ENCODE results near the gene MYO5C. TPM values are rescaled to one million over a fixed set of nuclear protein-coding genes. Genes with fewer than 3 reads are reported as not detected.
A peak's percentile ranks its signal among the peaks of the same experiment; 100 is the strongest.

The MYO5C gene
- total and polyA plus RNA-seq, 2 of the 4 experiments (the other 2 are of a cell fraction), result under 0.01 to 0.03 TPM

DNA sequence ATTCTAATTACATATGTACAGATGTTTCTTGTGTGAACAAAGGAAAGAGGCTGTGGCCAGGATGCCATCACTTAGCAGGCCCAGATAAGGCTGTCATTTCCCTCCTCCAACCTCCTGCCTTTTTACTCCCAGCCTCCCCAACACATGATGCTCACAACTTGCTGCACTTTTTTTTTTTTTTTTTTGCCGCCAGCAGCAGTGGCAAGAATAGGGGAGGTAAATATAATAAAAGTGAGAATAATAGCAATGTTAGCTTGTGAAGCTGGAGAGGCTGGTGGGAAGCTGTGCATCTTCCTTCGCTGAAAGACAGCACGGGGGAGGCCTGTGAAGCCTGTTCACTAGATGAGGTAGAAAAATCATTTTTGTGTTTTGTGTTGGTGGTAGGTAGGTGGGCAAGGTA, 42.5 kb upstream of the MYO5C start:
- Histone ChIP-seq H3K14ac (replicated peaks; ENCODE audit: low read depth, low read length) (0 out of 2 replicates have a peak overlapping the region, but pooled peaks have one; percentile 48), H3K56ac (ENCODE audit: extremely low read depth, insufficient read depth, low read length) (no peak overlapping the region), H4K8ac (ENCODE audit: low read depth in 2 of 2, low read length in 2 of 2) (no peak overlapping the region), H2BK5ac (ENCODE audit: low read depth, low read length, poor library complexity, severe bottlenecking) (no peak overlapping the region), H4K91ac (ENCODE audit: insufficient read depth, low read depth, low read length) (no peak overlapping the region), H3K79me1 (ENCODE audit: low read depth in 1 of 2, low read length in 2 of 2) (no peaks in the 10 kb centered on the region), H2AK9ac (replicated peaks; ENCODE audit: low read depth, low read length, poor library complexity) (no peak overlapping the region), H4K20me1 (ENCODE audit: insufficient read depth, low read length) (no peaks in the 10 kb centered on the region; the same call in 1 of the 2 replicates), H3K27me3 (ENCODE audit: control insufficient read depth, insufficient read depth, low read length) (no peaks in the 10 kb centered on the region), H2AK5ac (ENCODE audit: low read depth, low read length) (no peak overlapping the region), H3K9me1 (ENCODE audit: insufficient read depth, low read length) (peaks cover 6% of the 10 kb centered on the region), H4K5ac (ENCODE audit: low read depth, low read length) (peak overlapping the region; percentile 54; the same call in 1 of the 2 replicates), H3K36me3 (ENCODE audit: control insufficient read depth, insufficient read depth, low read length) (peaks cover 3% of the 10 kb centered on the region), H2BK120ac (ENCODE audit: low read depth, low read length) (peak overlapping the region; percentile 29; the same call in 1 of the 2 replicates), H2BK15ac (ENCODE audit: low read depth, low read length) (no peak overlapping the region), H3K23ac (ENCODE audit: low read depth, low read length) (no peak overlapping the region), H3K4me2 (ENCODE audit: low read depth, low read length) (no peak overlapping the region), H3K9me3 (ENCODE audit: control insufficient read depth, insufficient read depth, low read length) (no peaks in the 10 kb centered on the region), H3K4ac (ENCODE audit: low read depth, low read length) (no peak overlapping the region), H3K18ac (ENCODE audit: low read depth, low read length) (no peak overlapping the region), H2BK20ac (ENCODE audit: low read depth, low read length) (no peak overlapping the region), H3K9ac (ENCODE audit: low read depth, low read length) (no peak overlapping the region), H2AFZ (replicated peaks; ENCODE audit: low read length, poor library complexity) (no peak overlapping the region), H3K27ac (ENCODE audit: insufficient read depth, low read length) (no peak overlapping the region), H3K4me3 (ENCODE audit: insufficient read depth, low read depth, low read length) (no peak overlapping the region), H3K4me1 (ENCODE audit: control insufficient read depth, insufficient read depth, low read length) (peaks cover 7% of the 10 kb centered on the region; the same call in 1 of the 2 replicates)
- ChIA-PET POLR2A (ENCODE audit: unreplicated experiment) (no interaction called here), CTCF (interaction anchor here (0.8 kb wide), 1 partner anchor 83 kb away, joined by 3 read pairs; no protein-coding TSS in a partner anchor)
- intact Hi-C loops (cut with micrococcal nuclease), result loop anchor here (5.0 kb wide), 1 partner anchor 189 kb away; the partner anchor contains the start of gene MYO5A
- dilution Hi-C loops (cut with HindIII; ENCODE audit: low sequenced_read_pairs, unreplicated experiment), result no loop called here
- no peak for DNase-seq
- BruUV-seq (replicated peaks), result no TSS peak
- ATAC-seq (ENCODE audit: low read depth), result no peak
- WGBS, 2 experiments (ENCODE audit: extremely low coverage in 2 of 2, insufficient read length in 1 of 2), result no CpG with 5 or more reads among the region's 3 CpGs
- in situ Hi-C loops (cut with MboI; ENCODE audit: low sequenced_read_pairs), result loop anchor here (10.0 kb wide), 1 partner anchor 397 kb away; no protein-coding TSS in a partner anchor
- TF ChIP-seq CHD1 (IDR thresholded peaks at IDR 0.05; ENCODE audit: low read depth, low read length), result no peak
- TF ChIP-seq CEBPB (IDR thresholded peaks at IDR 0.05; ENCODE audit: low read depth, low read length), result no peak
- TF ChIP-seq BHLHE40 (IDR thresholded peaks at IDR 0.05; ENCODE audit: low read depth, low read length), result no peak
- TF ChIP-seq POLR2A (IDR thresholded peaks at IDR 0.05; ENCODE audit: low read depth, low read length), result no peak
- TF ChIP-seq MXI1 (IDR thresholded peaks at IDR 0.05; ENCODE audit: borderline replicate concordance, low read depth, low read length), result no peak
- TF ChIP-seq, protein P1, sequence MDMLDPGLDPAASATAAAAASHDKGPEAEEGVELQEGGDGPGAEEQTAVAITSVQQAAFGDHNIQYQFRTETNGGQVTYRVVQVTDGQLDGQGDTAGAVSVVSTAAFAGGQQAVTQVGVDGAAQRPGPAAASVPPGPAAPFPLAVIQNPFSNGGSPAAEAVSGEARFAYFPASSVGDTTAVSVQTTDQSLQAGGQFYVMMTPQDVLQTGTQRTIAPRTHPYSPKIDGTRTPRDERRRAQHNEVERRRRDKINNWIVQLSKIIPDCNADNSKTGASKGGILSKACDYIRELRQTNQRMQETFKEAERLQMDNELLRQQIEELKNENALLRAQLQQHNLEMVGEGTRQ (IDR thresholded peaks at IDR 0.05; ENCODE audit: low read depth, low read length), result no peak
- TF ChIP-seq, protein P2, sequence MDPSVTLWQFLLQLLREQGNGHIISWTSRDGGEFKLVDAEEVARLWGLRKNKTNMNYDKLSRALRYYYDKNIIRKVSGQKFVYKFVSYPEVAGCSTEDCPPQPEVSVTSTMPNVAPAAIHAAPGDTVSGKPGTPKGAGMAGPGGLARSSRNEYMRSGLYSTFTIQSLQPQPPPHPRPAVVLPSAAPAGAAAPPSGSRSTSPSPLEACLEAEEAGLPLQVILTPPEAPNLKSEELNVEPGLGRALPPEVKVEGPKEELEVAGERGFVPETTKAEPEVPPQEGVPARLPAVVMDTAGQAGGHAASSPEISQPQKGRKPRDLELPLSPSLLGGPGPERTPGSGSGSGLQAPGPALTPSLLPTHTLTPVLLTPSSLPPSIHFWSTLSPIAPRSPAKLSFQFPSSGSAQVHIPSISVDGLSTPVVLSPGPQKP (IDR thresholded peaks at IDR 0.05; ENCODE audit: borderline replicate concordance, low read depth, low read length), result no peak
- TF ChIP-seq RAD21 (IDR thresholded peaks at IDR 0.05; ENCODE audit: low read length), result no peak
- no peak for TF ChIP-seq MAFK (IDR thresholded peaks at IDR 0.05; ENCODE audit: low read depth, low read length)
- no peak for TF ChIP-seq NFE2L2 (IDR thresholded peaks at IDR 0.05; ENCODE audit: low read depth, low read length)
- TF ChIP-seq FOS (IDR thresholded peaks at IDR 0.05; ENCODE audit: low read depth, low read length), result no peak
- no peak for TF ChIP-seq MAZ (IDR thresholded peaks at IDR 0.05; ENCODE audit: borderline replicate concordance, low read depth, low read length)
- TF ChIP-seq, protein P3, sequence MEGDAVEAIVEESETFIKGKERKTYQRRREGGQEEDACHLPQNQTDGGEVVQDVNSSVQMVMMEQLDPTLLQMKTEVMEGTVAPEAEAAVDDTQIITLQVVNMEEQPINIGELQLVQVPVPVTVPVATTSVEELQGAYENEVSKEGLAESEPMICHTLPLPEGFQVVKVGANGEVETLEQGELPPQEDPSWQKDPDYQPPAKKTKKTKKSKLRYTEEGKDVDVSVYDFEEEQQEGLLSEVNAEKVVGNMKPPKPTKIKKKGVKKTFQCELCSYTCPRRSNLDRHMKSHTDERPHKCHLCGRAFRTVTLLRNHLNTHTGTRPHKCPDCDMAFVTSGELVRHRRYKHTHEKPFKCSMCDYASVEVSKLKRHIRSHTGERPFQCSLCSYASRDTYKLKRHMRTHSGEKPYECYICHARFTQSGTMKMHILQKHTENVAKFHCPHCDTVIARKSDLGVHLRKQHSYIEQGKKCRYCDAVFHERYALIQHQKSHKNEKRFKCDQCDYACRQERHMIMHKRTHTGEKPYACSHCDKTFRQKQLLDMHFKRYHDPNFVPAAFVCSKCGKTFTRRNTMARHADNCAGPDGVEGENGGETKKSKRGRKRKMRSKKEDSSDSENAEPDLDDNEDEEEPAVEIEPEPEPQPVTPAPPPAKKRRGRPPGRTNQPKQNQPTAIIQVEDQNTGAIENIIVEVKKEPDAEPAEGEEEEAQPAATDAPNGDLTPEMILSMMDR (conservative IDR thresholded peaks at IDR 0.05; ENCODE audit: low read depth, low read length), result no peak
- TF ChIP-seq SMC3 (IDR thresholded peaks at IDR 0.05; ENCODE audit: low read depth, low read length), result no peak
- TF ChIP-seq RFX5 (IDR thresholded peaks at IDR 0.05; ENCODE audit: low read depth, low read length), result no peak
- TF ChIP-seq RCOR1 (IDR thresholded peaks at IDR 0.05; ENCODE audit: insufficient replicate concordance, low read length), result no peak
